C4-2B (cell line): ENCODE results near the gene ZFYVE21.

Source experiments
- H3K27ac ChIP-seq: fragments of 450-650 bp; 2 replicates; pipeline ENCODE4 v1.5.1; 2017
- CTCF ChIP-seq: fragments of 450-650 bp; conservative IDR thresholded peaks from 2 replicates; pipeline ENCODE4 v1.5.1; 2017; ENCODE audit warnings: mild to moderate bottlenecking
- ZFX ChIP-seq: fragments of 450-650 bp; IDR thresholded peaks from 2 replicates; pipeline ENCODE4 v1.6.1; 2017

Gene ZFYVE21

GRCh38 chr14:103758059-103758776, 42.6 kb downstream of the ZFYVE21 start:
- H3K27ac ChIP-seq: no peak overlapping the region
- no peak for TF ChIP-seq ZFX
- TF ChIP-seq CTCF: no peak

GRCh38 chr14:103762036-103762435, 46.4 kb downstream of the ZFYVE21 start:
- TF ChIP-seq CTCF (no peak), ZFX (no peak)
- H3K27ac ChIP-seq: no peak overlapping the region

GRCh38 chr14:103762541-103762940, 46.9 kb downstream of the ZFYVE21 start:
- TF ChIP-seq ZFX (no peak), CTCF (no peak)
- no peak overlapping the region for H3K27ac ChIP-seq

GRCh38 chr14:103763730-103764488, 48.3 kb downstream of the ZFYVE21 start:
- no peak overlapping the region for H3K27ac ChIP-seq
- TF ChIP-seq ZFX (no peak), CTCF (no peak)

GRCh38 chr14:103765526-103765925, 49.9 kb downstream of the ZFYVE21 start:
- TF ChIP-seq CTCF: no peak
- TF ChIP-seq ZFX: no peak

GRCh38 chr14:103767336-103767894, 51.8 kb downstream of the ZFYVE21 start:
- TF ChIP-seq ZFX: no peak
- no peak for TF ChIP-seq CTCF
- H3K27ac ChIP-seq: no peak overlapping the region

More at GRCh38 chr14:103765526-103765925, 49.9 kb downstream of the ZFYVE21 start:
- no peak overlapping the region for H3K27ac ChIP-seq

- TF ChIP-seq CTCF (no peak), ZFX (no peak)
- H3K27ac ChIP-seq: no peak overlapping the region
These were observed 54.9 kb downstream of the ZFYVE21 start for GRCh38 chr14:103770500-103770899.
